Colonic mucosa (tissue), 4 donors: Measurements from ENCODE around the gene CABP1. TPM values are rescaled to one million over a fixed set of nuclear protein-coding genes. Genes with fewer than 3 reads are reported as not detected.

Experiments used
- DNase-seq: peaks from one replicate; pipeline ENCODE4 v3.0.0-alpha.2; 2020
- H3K27ac ChIP-seq: fragments of 200-600 bp; one replicate; pipeline ENCODE4 v1.8.0; 2021
- H3K27me3 ChIP-seq: fragments of 200-600 bp; one replicate; pipeline ENCODE4 v1.8.0; 2021
- H3K36me3 ChIP-seq: fragments of 200-600 bp; one replicate; pipeline ENCODE4 v1.8.0; 2021
- H3K4me1 ChIP-seq: fragments of 200-600 bp; one replicate; pipeline ENCODE4 v1.8.0; 2021; ENCODE audit warnings: mild to moderate bottlenecking
- H3K4me3 ChIP-seq: fragments of 200-600 bp; one replicate; pipeline ENCODE4 v1.8.0; 2021
- H3K9ac ChIP-seq, 2 donors: one replicate each; pipeline ENCODE4 v1.7.0; 2013; ENCODE audit warnings: control low read depth in 2 of 2, low read depth in 2 of 2, low read length in 2 of 2
- H3K9me3 ChIP-seq: fragments of 200-600 bp; one replicate; pipeline ENCODE4 v1.8.0; 2021
- CTCF ChIP-seq: fragments of 200-600 bp; IDR thresholded peaks from one replicate; pipeline ENCODE4 v1.8.0; 2022; ENCODE audit warnings: antibody characterized with exemption, mild to moderate bottlenecking
- intact Hi-C: fragments of 100-400 bp; cut with DNase I; formaldehyde crosslinking; loops from one replicate; pipeline ENCODE4 v1.14.1; 2022
- total RNA-seq, 2 donors: library from RNA; stranded (reverse); fragmentation: NEBNext Ultra II Directional in 1 of 2; extraction: Animal tissue kit (Norgen Biotek cat#: 25700) in 1 of 2; gene quantifications; one replicate each; pipeline ENCODE4 v1.2.1, GENCODE V29; 2021
- donor health status: healthy.
- donor health status: DM: no; HTN: no; CAD: no.
- donor health status: DM: no; HTN: no; CAD: no.

Gene CABP1
- total RNA-seq, 2 donors from 2014 or later, result 0.77 to 0.79 TPM

- intact Hi-C loops, result no loop called here
- TF ChIP-seq CTCF, result no peak
- no peak for DNase-seq
Observed at GRCh38 chr12:120656008-120656407, 15.6 kb downstream of the CABP1 start.

GRCh38 chr12:120658286-120659150 is 18.1 kb downstream of the CABP1 start:
- no peak for TF ChIP-seq CTCF
- Histone ChIP-seq H3K27me3 (no peaks in the 10 kb centered on the region), H3K36me3 (no peaks in the 10 kb centered on the region), H3K9me3 (no peaks in the 10 kb centered on the region), H3K4me1 (peaks cover 5% of the 10 kb centered on the region), H3K9ac (no peak overlapping the region), H3K27ac (no peak overlapping the region), H3K4me3 (no peak overlapping the region)
- intact Hi-C loops, result no loop called here
- DNase-seq, result no peak

More at GRCh38 chr12:120656008-120656407, 15.6 kb downstream of the CABP1 start:
- Histone ChIP-seq H3K27ac (no peak overlapping the region), H3K4me1 (peaks cover 5% of the 10 kb centered on the region), H3K4me3 (no peak overlapping the region), H3K9me3 (no peaks in the 10 kb centered on the region), H3K36me3 (no peaks in the 10 kb centered on the region), H3K9ac (no peak overlapping the region), H3K27me3 (no peaks in the 10 kb centered on the region)

- DNase-seq, result peak; percentile 53
- Histone ChIP-seq H3K27ac (no peak overlapping the region), H3K27me3 (no peaks in the 10 kb centered on the region), H3K36me3 (no peaks in the 10 kb centered on the region), H3K4me3 (no peak overlapping the region), H3K9me3 (no peaks in the 10 kb centered on the region), H3K4me1 (peaks cover 5% of the 10 kb centered on the region), H3K9ac (no peak overlapping the region)
- no peak for TF ChIP-seq CTCF
- intact Hi-C loops, result no loop called here
Observed at GRCh38 chr12:120659151-120659525, 18.7 kb downstream of the CABP1 start.

GRCh38 chr12:120661432-120661831 is 21.0 kb downstream of the CABP1 start:
- no peaks in the 10 kb centered on the region for H3K27me3 ChIP-seq
- no peaks in the 10 kb centered on the region for H3K36me3 ChIP-seq
- no peak overlapping the region for H3K4me3 ChIP-seq
- no peak overlapping the region for H3K27ac ChIP-seq
- intact Hi-C loops, result no loop called here
- TF ChIP-seq CTCF, result no peak
- no peaks in the 10 kb centered on the region for H3K9me3 ChIP-seq
- no peak for DNase-seq
- H3K9ac ChIP-seq, result no peak overlapping the region
- peaks cover 5% of the 10 kb centered on the region for H3K4me1 ChIP-seq

GRCh38 chr12:120662879-120663278 is 22.5 kb downstream of the CABP1 start:
- intact Hi-C loops, result no loop called here
- no peak for TF ChIP-seq CTCF
- Histone ChIP-seq H3K9me3 (no peaks in the 10 kb centered on the region), H3K4me3 (no peak overlapping the region), H3K9ac (no peak overlapping the region), H3K36me3 (no peaks in the 10 kb centered on the region), H3K27ac (no peak overlapping the region), H3K4me1 (peaks cover 5% of the 10 kb centered on the region), H3K27me3 (no peaks in the 10 kb centered on the region)
- no peak for DNase-seq
